Measurements from ENCODE around the gene RIC3. TPM values are rescaled to one million over a fixed set of nuclear protein-coding genes. Genes with fewer than 3 reads are reported as not detected.

RIC3 gene
- total and polyA plus RNA-seq, 2 donors (not counting 1 experiment from before 2014, with no cell fraction given), result not detected

DNA sequence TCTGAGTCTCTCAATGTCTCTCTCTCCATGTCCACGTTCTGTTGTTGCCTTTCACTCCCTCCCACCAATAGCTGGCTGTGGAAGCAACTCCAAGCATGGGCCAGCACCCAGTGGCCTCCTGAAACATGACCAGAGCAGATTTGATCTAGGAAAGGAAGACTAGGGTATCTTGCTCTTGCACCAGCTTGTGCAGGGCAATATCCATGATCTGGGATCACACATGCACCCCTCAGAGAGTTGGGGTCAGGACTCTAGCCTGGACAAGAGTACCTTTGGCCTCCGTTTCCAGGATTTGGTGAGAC is 34.5 kb upstream of the RIC3 start:
- H3K79me2 ChIP-seq (ENCODE audit: control insufficient read depth, insufficient read depth, low read length), result no peaks in the 10 kb centered on the region

GRCh38 chr11:8202516-8203413 is 33.9 kb upstream of the RIC3 start:
- Histone ChIP-seq H3K4me2 (ENCODE audit: extremely low read depth, insufficient read depth, low read length) (no peak overlapping the region), H3K36me3 (ENCODE audit: control insufficient read depth, insufficient read depth, low read length) (no peaks in the 10 kb centered on the region), H3K9ac (ENCODE audit: insufficient read depth, low read length) (no peak overlapping the region), H3K27me3 (ENCODE audit: control insufficient read depth, insufficient read depth, low read length) (peaks cover 3% of the 10 kb centered on the region), H3K27ac (ENCODE audit: insufficient read depth, low read length) (no peak overlapping the region), H3K79me2 (ENCODE audit: control insufficient read depth, insufficient read depth, low read length) (no peaks in the 10 kb centered on the region), H2AFZ (ENCODE audit: low read length) (no peak overlapping the region), H3K9me3 (ENCODE audit: control insufficient read depth, insufficient read depth, low read depth, low read length) (no peaks in the 10 kb centered on the region), H3K4me3 (replicated peaks in 1 of 4; ENCODE audit: control extremely low read depth in 1 of 4, insufficient read depth in 1 of 4, low read depth in 3 of 4, low read length in 4 of 4) (no peak overlapping the region), H3K4me1 (ENCODE audit: control insufficient read depth, extremely low read depth, insufficient read depth, low read length) (no peaks in the 10 kb centered on the region), H4K20me1 (ENCODE audit: control insufficient read depth, extremely low read depth, insufficient read depth, low read length) (no peaks in the 10 kb centered on the region)
- DNase-seq (ENCODE audit: low read depth in 2 of 2), result no peak
- TF ChIP-seq EZH2 (IDR thresholded peaks at IDR 0.05; ENCODE audit: low read length, missing control alignments) (no peak), CTCF (conservative IDR thresholded peaks at IDR 0.05 in 1 of 2, IDR thresholded peaks at IDR 0.05 in 1 of 2; ENCODE audit: low read depth in 1 of 2, low read length in 2 of 2) (no peak)

More for the DNA sequence above, 34.5 kb upstream of the RIC3 start:
- no peak for DNase-seq (ENCODE audit: low read depth in 2 of 2)
- no peak overlapping the region for H2AFZ ChIP-seq (ENCODE audit: low read length)
- TF ChIP-seq EZH2 (IDR thresholded peaks at IDR 0.05; ENCODE audit: low read length, missing control alignments) (no peak), CTCF (conservative IDR thresholded peaks at IDR 0.05 in 1 of 2, IDR thresholded peaks at IDR 0.05 in 1 of 2; ENCODE audit: low read depth in 1 of 2, low read length in 2 of 2) (no peak)
- no peak overlapping the region for H3K4me2 ChIP-seq (ENCODE audit: extremely low read depth, insufficient read depth, low read length)
- peaks cover 3% of the 10 kb centered on the region for H3K27me3 ChIP-seq (ENCODE audit: control insufficient read depth, insufficient read depth, low read length)
- no peaks in the 10 kb centered on the region for H3K4me1 ChIP-seq (ENCODE audit: control insufficient read depth, extremely low read depth, insufficient read depth, low read length)
- H3K4me3 ChIP-seq (replicated peaks in 1 of 4; ENCODE audit: control extremely low read depth in 1 of 4, insufficient read depth in 1 of 4, low read depth in 3 of 4, low read length in 4 of 4), result no peak overlapping the region
- H3K9me3 ChIP-seq (ENCODE audit: control insufficient read depth, insufficient read depth, low read depth, low read length), result no peaks in the 10 kb centered on the region
- no peak overlapping the region for H3K27ac ChIP-seq (ENCODE audit: insufficient read depth, low read length)
- no peak overlapping the region for H3K9ac ChIP-seq (ENCODE audit: insufficient read depth, low read length)
- H3K36me3 ChIP-seq (ENCODE audit: control insufficient read depth, insufficient read depth, low read length), result no peaks in the 10 kb centered on the region
- no peaks in the 10 kb centered on the region for H4K20me1 ChIP-seq (ENCODE audit: control insufficient read depth, extremely low read depth, insufficient read depth, low read length)

GRCh38 chr11:8201644-8202365 is 33.0 kb upstream of the RIC3 start:
- Histone ChIP-seq H3K27me3 (ENCODE audit: control insufficient read depth, insufficient read depth, low read length) (peaks cover 3% of the 10 kb centered on the region), H4K20me1 (ENCODE audit: control insufficient read depth, extremely low read depth, insufficient read depth, low read length) (no peaks in the 10 kb centered on the region), H3K4me1 (ENCODE audit: control insufficient read depth, extremely low read depth, insufficient read depth, low read length) (no peaks in the 10 kb centered on the region), H3K4me2 (ENCODE audit: extremely low read depth, insufficient read depth, low read length) (no peak overlapping the region), H3K9me3 (ENCODE audit: control insufficient read depth, insufficient read depth, low read depth, low read length) (no peaks in the 10 kb centered on the region), H3K27ac (ENCODE audit: insufficient read depth, low read length) (no peak overlapping the region), H2AFZ (ENCODE audit: low read length) (no peak overlapping the region), H3K4me3 (replicated peaks in 1 of 4; ENCODE audit: control extremely low read depth in 1 of 4, insufficient read depth in 1 of 4, low read depth in 3 of 4, low read length in 4 of 4) (no peak overlapping the region), H3K79me2 (ENCODE audit: control insufficient read depth, insufficient read depth, low read length) (no peaks in the 10 kb centered on the region), H3K9ac (ENCODE audit: insufficient read depth, low read length) (no peak overlapping the region), H3K36me3 (ENCODE audit: control insufficient read depth, insufficient read depth, low read length) (no peaks in the 10 kb centered on the region)
- TF ChIP-seq EZH2 (IDR thresholded peaks at IDR 0.05; ENCODE audit: low read length, missing control alignments) (no peak), CTCF (conservative IDR thresholded peaks at IDR 0.05 in 1 of 2, IDR thresholded peaks at IDR 0.05 in 1 of 2; ENCODE audit: low read depth in 1 of 2, low read length in 2 of 2) (no peak)
- DNase-seq (ENCODE audit: low read depth in 2 of 2), result no peak
